Uterus (tissue), 2 donors: Measurements from ENCODE around the gene MYMX.

Experiments used
- POLR2A ChIP-seq, 2 donors: fragments of 450-650 bp; IDR thresholded peaks; one replicate each; pipeline ENCODE4 v1.6.1; 2016; ENCODE audit warnings: antibody characterized with exemption in 2 of 2, mild to moderate bottlenecking in 1 of 2, moderate library complexity in 1 of 2
- TF ChIP-seq, protein P1 (sequence below), 4 experiments: fragments of 200-600 bp in 2 of 4; fragments of 450-650 bp in 2 of 4; sonication (generic) in 2 of 4; IDR thresholded peaks; one replicate each; pipeline ENCODE4 v1.5.1; 2016 to 2019; ENCODE audit warnings: antibody characterized with exemption in 4 of 4, mild to moderate bottlenecking in 2 of 4, moderate library complexity in 1 of 4

GRCh38 chr6:44179648-44180047, 37.1 kb upstream of the MYMX start:
- TF ChIP-seq, protein P1, sequence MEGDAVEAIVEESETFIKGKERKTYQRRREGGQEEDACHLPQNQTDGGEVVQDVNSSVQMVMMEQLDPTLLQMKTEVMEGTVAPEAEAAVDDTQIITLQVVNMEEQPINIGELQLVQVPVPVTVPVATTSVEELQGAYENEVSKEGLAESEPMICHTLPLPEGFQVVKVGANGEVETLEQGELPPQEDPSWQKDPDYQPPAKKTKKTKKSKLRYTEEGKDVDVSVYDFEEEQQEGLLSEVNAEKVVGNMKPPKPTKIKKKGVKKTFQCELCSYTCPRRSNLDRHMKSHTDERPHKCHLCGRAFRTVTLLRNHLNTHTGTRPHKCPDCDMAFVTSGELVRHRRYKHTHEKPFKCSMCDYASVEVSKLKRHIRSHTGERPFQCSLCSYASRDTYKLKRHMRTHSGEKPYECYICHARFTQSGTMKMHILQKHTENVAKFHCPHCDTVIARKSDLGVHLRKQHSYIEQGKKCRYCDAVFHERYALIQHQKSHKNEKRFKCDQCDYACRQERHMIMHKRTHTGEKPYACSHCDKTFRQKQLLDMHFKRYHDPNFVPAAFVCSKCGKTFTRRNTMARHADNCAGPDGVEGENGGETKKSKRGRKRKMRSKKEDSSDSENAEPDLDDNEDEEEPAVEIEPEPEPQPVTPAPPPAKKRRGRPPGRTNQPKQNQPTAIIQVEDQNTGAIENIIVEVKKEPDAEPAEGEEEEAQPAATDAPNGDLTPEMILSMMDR (IDR thresholded peaks at IDR 0.05): no peak
- no peak for TF ChIP-seq POLR2A (IDR thresholded peaks at IDR 0.05)
